DMS153 (cell line): Measurements from ENCODE around the gene DIAPH1.
A peak's percentile ranks its signal among the peaks of the same experiment; 100 is the strongest.

Experiments used
- DNase-seq: peaks from one replicate; lab custom pipeline; 2025; lab: John Stamatoyannopoulos, UW

The DIAPH1 gene

DNA sequence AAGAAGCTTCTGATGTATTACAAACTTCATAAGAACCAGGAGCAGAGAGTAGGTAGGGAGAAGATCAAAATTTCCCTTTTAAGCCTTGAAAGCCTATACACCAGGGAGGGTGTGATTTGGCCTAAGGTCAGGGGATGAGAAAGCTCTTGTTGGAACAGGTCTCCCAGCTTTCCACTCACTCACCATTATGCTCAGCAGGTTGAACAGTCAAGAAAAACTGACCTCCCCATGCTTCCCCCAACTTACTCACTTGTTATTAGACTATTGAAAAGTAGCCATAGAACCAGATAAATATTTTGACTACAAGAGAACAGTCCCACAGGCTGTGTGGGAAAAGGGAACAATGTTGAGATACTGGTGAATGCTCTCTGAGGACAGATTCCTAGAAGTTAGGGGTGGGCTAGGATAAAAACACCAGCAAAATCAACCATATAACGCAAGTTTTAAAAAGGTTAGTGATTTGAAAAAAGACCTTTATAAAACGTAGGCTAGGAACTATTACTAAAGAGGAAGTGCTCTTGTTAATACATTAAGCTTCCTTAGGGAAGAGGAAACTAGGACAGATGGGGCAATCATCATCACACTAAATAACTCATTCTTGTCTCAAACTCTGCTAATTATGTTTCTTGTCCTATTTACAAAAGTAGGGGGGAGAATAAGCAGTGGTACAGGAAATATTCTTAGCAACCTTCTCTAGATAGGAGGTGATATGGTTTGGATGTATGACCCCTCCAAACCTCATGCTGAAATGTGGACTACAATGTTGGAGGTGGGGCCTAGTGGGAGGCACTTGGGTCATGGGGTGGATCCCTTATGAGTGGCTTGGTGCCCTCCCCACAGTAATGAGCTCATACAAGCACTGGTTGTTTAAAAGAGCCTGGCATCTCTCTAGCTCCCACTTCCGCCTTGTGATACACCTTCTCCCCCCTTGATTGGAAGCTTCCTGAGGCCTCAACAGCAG lies 98.9 kb downstream of the DIAPH1 start:
- DNase-seq: no peak

DNA sequence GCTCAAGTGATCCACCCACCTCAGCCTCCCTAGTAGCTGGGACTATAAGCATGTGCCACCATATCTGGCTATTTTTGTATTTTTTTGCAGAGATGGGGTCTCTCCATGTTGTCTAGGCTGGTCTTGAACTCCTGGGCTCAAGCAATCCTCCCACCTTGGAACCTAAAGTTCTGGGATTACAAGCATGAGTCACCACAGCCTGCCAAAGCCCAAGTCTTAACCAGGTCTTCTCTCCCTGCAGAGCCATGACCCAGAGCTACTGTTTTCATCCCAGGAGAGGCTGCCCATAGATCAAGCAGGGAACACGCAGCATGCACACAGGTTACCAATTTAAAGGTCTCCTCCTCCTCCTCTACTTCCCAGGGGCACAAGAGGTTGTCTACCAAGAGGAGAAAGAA lies 100.2 kb downstream of the DIAPH1 start:
- DNase-seq: no peak

- DNase-seq: no peak
Observed at GRCh38 chr5:141517880-141518617, 100.8 kb downstream of the DIAPH1 start.

DNA sequence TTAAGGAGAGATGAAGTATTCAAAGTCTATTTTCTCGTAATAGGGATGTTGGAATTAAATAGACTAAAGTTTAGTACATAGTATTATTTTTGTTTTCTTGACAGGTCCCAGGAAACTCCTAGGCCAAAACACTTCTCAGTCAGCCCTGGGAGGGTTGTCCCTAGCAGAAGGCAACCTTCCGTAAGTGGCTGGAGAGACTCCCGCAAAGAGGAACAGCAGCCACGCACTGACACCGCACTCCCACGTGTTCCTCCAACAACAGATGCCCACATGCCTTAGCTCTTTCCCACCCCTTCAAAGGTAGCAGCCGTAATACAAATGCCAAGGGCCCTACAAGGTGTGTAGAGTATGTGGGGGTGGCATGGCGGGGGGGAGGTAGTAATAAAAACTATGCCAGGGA lies 101.5 kb downstream of the DIAPH1 start:
- DNase-seq: no peak

DNA sequence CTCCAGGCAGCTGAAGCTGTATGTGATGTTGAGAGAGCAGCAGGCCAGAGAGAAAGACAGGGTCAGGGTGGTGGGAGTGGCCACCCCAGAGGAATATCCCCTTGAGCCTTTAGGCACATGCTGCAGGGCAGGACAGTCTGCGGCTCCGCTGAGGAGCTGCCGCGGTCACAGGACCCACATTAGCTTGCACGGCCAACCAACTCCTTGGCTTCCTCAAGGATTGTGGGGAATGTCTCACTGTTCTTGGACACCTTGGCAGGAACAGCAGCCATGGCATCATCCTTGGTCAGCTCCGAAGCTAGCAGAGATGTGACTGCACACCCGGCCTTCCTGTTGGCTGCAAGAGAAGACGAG lies 102.2 kb downstream of the DIAPH1 start:
- DNase-seq: no peak

DNA sequence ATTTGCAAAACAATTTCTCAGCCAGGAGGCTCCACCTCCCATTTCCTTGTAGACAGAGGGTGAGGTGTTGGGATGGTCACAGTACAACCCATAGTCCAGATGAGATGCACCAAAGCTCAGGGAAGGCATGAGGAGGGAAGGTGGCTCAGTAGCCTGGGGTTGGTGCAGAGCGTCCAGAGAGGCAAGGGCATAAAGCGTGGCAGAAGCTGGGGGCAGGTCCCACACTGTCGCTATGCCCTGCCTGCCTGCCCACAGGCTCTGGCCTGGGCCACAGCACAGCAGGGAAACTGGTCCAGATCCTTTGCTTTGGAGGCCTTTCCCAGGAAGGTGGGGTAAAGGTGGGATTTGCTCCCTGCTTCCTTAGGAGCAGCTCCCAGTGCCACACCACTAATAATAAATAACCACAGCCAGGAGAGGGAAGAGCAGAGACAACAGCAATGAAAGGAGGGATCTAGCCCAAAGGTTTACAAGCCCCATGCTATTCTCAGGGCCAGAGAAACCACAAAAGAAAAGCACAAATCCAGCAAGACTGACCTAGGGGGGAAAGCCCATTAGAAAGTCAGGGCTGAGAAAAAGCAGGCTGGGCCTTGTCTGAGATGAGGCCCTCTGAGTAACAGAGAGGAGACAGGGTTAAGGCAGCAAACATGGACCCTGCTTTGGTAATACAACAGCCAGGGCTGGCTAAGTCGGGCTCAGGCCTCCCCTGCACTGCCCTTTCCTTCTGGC lies 102.7 kb downstream of the DIAPH1 start:
- no peak for DNase-seq

DNA sequence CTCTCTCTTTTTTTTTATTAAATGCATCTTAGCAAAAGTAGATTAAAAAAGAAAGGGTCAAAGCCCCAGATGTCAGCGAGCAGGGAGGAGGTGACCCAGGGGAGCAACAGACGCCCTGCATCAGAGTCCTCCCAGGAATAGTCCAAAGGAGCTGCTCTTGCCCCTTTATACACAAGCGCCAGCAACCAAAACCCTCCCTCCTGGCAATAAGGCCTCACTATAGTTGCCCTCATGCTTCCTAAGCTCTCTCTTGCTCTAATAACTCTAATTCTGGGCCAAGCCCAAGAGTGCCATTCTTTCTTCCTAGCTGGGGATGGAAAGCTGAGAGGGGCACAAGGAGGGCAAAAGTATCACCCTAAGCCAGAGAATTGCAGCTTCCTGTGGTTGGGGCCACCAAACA lies 103.7 kb downstream of the DIAPH1 start:
- no peak for DNase-seq

GRCh38 chr5:141514330-141515133 lies 104.3 kb downstream of the DIAPH1 start:
- peak; percentile 38 for DNase-seq

DNA sequence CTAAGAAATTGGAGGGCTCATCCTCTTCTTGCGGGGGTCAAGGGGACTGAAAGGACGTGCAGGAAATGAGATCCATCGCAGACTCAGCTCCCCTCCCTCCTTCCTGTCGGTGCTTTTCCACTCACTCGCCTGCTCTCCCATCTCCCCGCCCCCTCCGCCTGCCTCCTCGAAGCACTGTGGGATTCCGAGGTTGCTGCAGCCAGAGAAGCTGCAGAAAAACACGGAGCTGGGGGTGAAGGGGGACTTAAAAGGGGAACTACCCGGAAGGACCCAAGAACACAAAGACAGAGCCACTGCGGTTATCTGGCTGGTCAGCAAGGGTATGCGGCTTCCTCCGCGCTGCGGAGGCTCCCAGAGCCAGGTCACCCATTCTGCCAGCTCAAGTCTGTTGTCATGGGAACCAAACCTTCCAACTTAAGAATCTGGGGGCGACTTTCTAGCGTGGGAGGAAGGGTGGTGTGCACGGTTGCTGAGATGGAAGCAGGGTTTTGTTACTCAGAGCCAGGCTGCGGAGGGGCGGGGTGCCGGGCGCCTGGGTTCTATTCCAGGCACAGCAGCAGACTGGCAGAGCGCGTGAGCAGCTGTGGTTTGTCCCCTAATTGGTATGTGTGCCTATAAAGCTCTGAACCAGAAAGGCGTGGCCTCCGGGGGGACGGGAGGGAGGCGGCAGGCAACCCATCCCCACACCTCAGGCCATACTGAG lies 105.0 kb downstream of the DIAPH1 start:
- peak; percentile 38 for DNase-seq

- no peak for DNase-seq
Observed at GRCh38 chr5:141512911-141513626, 105.7 kb downstream of the DIAPH1 start.

- peak; percentile 35 for DNase-seq
Observed at GRCh38 chr5:141512390-141512910, 106.3 kb downstream of the DIAPH1 start.

- no peak for DNase-seq
Observed at GRCh38 chr5:141511771-141512325, 107.0 kb downstream of the DIAPH1 start.

DNA sequence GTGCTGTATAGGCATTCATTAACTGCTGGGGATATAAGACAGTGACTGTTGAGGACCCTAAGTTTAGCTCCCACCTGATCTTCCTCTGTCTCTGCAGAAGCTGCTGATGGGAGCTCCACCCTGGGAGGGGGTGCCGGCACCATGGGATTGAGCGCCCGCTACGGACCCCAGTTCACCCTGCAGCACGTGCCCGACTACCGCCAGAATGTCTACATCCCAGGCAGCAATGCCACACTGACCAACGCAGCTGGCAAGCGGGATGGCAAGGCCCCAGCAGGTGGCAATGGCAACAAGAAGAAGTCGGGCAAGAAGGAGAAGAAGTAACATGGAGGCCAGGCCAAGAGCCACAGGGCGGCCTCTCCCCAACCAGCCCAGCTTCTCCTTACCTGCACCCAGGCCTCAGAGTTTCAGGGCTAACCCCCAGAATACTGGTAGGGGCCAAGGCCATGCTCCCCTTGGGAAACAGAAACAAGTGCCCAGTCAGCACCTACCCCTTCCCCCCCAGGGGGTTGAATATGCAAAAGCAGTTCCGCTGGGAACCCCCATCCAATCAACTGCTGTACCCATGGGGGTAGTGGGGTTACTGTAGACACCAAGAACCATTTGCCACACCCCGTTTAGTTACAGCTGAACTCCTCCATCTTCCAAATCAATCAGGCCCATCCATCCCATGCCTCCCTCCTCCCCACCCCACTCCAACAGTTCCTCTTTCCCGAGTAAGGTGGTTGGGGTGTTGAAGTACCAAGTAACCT lies 107.8 kb downstream of the DIAPH1 start:
- DNase-seq: no peak

- DNase-seq: no peak
Observed at GRCh38 chr5:141510160-141510559, 108.6 kb downstream of the DIAPH1 start.

DNA sequence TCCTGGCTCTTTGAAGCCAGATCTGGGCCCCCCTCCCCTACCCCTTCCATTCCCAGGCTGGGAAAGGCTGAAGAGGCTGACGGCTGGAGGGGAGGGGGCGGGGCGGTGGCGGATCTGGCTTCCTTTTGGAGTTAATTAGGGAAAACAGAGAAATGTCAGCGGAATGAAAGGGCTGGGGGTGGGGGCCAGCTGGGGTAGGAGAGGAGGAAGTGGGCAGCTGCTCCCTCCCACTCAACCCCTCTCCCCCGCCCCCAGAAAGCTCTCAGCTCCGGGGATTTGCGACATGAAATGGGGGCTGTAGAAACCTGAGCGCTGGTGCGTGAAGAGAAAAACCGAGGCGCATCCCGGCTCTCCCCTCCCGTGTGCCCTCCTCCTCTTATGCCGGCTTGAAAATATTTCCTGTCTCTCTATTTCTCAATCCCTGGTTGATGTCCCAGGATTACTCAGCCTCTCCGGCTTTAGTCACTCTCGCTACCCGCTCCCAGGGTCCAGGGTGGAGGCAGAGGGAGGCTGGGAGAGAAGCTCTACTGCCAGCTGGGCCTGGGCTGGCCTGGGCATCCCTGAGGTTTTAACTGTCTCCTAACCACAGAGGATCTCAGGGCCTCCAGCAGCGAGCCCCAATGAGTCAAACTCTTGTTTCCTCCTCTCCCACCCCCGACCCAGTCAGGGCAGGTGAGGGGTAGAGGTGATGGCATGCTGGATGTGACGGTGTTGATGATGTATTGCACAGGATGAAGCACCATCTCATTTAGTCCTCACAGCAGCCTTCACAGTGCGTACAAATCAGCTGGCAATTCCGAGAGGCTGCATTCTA lies 109.8 kb downstream of the DIAPH1 start:
- no peak for DNase-seq

- DNase-seq: no peak
Observed at GRCh38 chr5:141508440-141508797, 110.4 kb downstream of the DIAPH1 start.

GRCh38 chr5:141507387-141508091 lies 111.3 kb downstream of the DIAPH1 start:
- no peak for DNase-seq
